Rectal smooth muscle tissue (tissue), 1 donor: Measurements from ENCODE around the gene ZNF600.
"Not testable (repeated sequence)": the region's sequence is repeated elsewhere in the genome, so short reads cannot be mapped to it uniquely, and the experiment has no call there.

ENCODE experiments used
- H3K27ac ChIP-seq: one replicate; pipeline ENCODE4 v1.7.0; 2013; ENCODE audit warnings: low read depth, low read length, inconsistent platforms
- H3K27me3 ChIP-seq: one replicate; pipeline ENCODE4 v1.7.0; 2013; ENCODE audit warnings: low read length; ENCODE audit not compliant: control insufficient read depth, insufficient read depth
- H3K36me3 ChIP-seq: one replicate; pipeline ENCODE4 v1.7.0; 2013; ENCODE audit warnings: low read length; ENCODE audit not compliant: control insufficient read depth, insufficient read depth
- H3K4me1 ChIP-seq: one replicate; pipeline ENCODE4 v1.7.0; 2013; ENCODE audit warnings: low read length; ENCODE audit not compliant: control insufficient read depth, insufficient read depth
- H3K4me3 ChIP-seq: one replicate; pipeline ENCODE4 v1.7.0; 2013; ENCODE audit warnings: low read length
- H3K9ac ChIP-seq: one replicate; pipeline ENCODE4 v1.7.0; 2013; ENCODE audit warnings: low read length

ZNF600 gene

GRCh38 chr19:52786464-52787354, at the start of gene ZNF600:
Gene ZNF600 (minus strand): TSS chr19:52786791. CDS start chr19:52778888, 7,903 bp downstream.
- H3K4me1 ChIP-seq, H3K27me3 ChIP-seq, H3K36me3 ChIP-seq: not testable (repeated sequence)
- H3K9ac ChIP-seq = peak within 1 kb of the TSS; percentile 57
- peak within 1 kb of the TSS; percentile 79 for H3K4me3 ChIP-seq
- H3K27ac ChIP-seq = peak within 1 kb of the TSS; percentile 51

DNA sequence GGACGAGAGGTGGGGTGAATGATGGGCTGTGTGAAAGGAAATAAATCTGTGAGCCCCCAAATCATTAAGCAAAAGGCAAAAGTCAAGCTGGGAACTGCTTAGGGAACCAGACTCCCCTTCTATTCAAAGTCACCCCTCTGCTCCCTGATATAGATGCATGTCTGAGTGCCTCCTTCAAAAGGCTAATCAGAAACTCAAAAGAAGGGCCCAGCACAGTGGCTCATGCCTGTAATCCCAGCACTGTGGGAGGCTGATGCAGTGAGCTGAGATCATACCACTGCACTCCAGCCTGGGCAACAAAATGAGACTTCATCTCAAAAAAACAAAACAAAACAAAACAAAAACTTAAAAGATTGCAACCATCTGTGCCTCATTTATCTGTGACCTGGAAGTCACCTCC, 47.7 kb upstream of the ZNF600 start:
- H3K27ac ChIP-seq, H3K9ac ChIP-seq, H3K36me3 ChIP-seq, H3K4me3 ChIP-seq, H3K27me3 ChIP-seq, H3K4me1 ChIP-seq: not testable (repeated sequence)

GRCh38 chr19:52833541-52833940, 47.0 kb upstream of the ZNF600 start:
- H3K9ac ChIP-seq, H3K4me3 ChIP-seq, H3K27ac ChIP-seq, H3K27me3 ChIP-seq, H3K36me3 ChIP-seq, H3K4me1 ChIP-seq: not testable (repeated sequence)

GRCh38 chr19:52829866-52830265, 43.3 kb upstream of the ZNF600 start:
- not testable (repeated sequence) for H3K9ac ChIP-seq, H3K36me3 ChIP-seq

DNA sequence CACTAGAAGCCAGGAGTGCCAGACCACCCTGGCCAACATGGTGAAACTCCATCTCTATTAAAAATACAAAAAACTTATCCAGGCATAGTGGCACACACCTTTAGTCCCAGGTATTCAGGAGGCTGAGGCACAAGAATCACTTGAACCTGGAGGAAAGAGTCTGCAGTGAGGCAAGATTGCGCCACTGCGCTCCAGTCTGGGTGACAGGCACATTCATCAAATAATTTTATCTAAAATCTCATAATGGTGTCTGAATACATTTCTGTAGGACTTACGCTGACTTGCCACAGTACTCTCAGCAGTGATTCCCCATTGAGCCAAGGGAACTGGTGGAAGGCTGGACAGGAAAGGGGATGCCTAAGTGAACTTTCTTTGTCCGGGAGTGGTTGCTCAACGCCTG, 39.2 kb upstream of the ZNF600 start:
- no peak overlapping the region for H3K27ac ChIP-seq
- H3K9ac ChIP-seq = no peak overlapping the region
- no peaks in the 10 kb centered on the region for H3K36me3 ChIP-seq
- no peaks in the 10 kb centered on the region for H3K27me3 ChIP-seq
- H3K4me1 ChIP-seq = no peaks in the 10 kb centered on the region
- H3K4me3 ChIP-seq = no peak overlapping the region

More at GRCh38 chr19:52829866-52830265, 43.3 kb upstream of the ZNF600 start:
- H3K4me1 ChIP-seq, H3K27me3 ChIP-seq, H3K27ac ChIP-seq, H3K4me3 ChIP-seq: not testable (repeated sequence)

DNA sequence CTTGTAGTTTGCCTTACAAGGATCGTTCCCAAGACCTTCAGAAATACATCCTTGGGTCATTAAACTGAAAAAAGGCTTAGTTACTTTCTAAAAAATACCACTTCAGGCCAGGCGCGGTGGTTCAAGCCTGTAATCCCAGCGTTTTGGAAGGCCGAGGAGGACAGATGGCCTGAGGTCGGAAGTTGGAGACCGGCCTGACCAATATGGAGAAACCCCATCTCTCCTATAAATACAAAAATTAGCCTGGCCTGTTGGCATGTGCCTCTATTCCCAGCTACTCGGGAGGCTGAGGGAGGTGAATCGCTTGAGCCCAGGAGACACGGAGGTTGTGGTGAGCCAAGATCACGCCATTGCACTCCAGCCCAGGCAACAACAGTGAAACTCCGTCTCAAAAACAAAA, 37.1 kb upstream of the ZNF600 start:
- Histone ChIP-seq H3K4me3 (no peak overlapping the region), H3K27me3 (no peaks in the 10 kb centered on the region), H3K9ac (no peak overlapping the region), H3K36me3 (no peaks in the 10 kb centered on the region), H3K27ac (no peak overlapping the region), H3K4me1 (no peaks in the 10 kb centered on the region)

DNA sequence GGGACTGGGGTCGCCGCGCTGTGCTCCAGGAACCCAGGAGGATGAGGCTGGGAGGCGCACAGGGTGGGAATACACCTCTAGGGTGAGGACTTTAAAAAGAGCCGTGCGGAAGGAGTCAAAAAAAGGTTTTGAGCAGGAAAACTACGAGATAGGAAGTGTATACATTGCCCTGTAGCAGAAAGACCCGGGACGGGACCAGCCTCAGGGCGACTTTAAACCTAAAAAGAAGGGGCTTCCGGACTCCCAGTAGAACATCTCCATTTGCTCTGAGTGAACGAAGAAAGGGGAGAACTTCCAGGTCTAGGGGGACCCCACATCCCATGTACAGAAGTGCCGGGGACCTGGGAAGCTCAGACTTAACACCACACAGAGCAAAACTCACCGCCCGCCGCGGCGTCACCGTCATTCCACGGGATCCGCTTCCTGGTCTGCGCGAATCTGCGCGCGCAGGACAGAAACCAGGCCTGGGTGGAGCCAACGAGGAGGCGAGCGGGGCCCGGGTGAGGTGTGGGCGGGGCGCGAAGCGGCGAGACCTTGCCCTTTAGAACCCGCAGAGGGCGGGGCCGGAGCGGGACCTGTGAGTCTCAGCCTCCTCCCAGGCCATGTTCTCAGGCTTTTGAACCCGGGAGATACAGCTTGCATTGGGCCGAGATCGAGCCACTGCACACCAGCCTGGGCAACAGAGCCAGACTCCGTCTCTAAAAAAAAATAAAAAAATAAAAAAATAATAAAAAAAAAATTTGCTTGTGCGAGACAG, 34.8 kb upstream of the ZNF600 start, which contains the start of gene ZNF28:
Gene ZNF28 (minus strand): TSS at position 430 of the 757 bp plus-strand sequence. CDS start 3,675 bp downstream, outside the sequence.
- H3K27me3 ChIP-seq, H3K27ac ChIP-seq, H3K4me1 ChIP-seq, H3K36me3 ChIP-seq: not testable (repeated sequence)
- Histone ChIP-seq H3K9ac (peak within 1 kb of the TSS; percentile 61), H3K4me3 (peak within 1 kb of the TSS; percentile 61)

DNA sequence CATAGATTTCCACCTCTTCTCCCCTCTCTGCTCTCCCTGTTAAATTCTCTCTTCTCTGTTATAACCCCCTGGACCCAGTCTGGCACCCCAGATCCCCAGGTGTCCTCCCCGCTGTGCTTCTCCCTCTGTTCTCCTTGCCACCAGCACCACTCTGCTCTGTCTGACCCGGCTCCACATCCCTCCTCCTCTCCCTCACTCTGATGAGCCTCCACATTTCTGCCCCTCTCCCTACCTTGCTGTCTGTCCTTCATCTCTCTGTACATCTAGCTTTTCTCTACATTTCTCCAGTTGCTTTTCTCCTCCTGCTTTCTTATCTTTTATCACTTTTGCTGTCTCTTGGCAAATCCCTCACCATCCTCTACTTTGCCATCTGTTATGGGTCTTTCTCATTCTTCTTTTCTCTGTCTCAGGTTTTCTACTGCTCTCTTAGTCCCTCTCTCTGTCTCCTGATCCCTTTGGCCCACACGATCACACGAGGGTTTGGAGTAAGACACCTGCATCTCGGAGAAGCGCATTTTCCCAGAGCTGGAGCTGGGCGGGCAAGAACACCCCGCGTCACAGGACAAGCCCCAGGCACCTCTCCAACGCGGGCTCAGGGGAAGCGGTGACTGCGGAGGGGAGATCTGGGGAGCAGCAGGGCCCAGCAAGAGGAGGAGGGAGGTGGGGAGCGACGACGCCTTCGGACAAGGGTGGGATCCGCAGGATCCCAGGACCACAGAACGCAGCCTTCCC, 34.0 kb upstream of the ZNF600 start:
- H3K4me3 ChIP-seq = peak overlapping the region; percentile 61
- H3K4me1 ChIP-seq, H3K27ac ChIP-seq, H3K27me3 ChIP-seq, H3K36me3 ChIP-seq: not testable (repeated sequence)
- peak overlapping the region; percentile 61 for H3K9ac ChIP-seq

DNA sequence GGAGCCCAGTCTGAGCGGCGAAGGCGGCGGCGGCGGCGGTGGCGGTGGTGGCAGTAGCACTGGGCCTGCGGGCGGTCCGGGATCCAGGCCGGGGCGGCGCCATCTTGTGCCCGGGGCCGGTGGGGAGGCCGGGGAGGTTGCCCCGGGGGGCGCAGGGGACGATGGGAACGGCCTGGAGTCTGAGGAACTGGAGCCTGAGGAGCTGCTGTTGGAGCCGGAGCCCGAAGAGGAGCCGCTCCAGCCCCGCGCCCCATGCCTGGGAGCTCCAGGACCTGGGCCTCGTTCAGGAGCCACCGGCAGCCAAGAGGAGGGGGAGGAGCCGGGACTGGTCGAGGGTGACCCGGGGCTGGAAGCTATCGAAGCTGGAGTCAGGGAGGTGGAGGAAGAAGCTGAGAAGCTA, 23.2 kb upstream of the ZNF600 start:
- Histone ChIP-seq H3K4me1 (no peaks in the 10 kb centered on the region), H3K9ac (no peak overlapping the region), H3K27ac (no peak overlapping the region), H3K4me3 (no peak overlapping the region), H3K27me3 (no peaks in the 10 kb centered on the region), H3K36me3 (peaks cover 4% of the 10 kb centered on the region)

DNA sequence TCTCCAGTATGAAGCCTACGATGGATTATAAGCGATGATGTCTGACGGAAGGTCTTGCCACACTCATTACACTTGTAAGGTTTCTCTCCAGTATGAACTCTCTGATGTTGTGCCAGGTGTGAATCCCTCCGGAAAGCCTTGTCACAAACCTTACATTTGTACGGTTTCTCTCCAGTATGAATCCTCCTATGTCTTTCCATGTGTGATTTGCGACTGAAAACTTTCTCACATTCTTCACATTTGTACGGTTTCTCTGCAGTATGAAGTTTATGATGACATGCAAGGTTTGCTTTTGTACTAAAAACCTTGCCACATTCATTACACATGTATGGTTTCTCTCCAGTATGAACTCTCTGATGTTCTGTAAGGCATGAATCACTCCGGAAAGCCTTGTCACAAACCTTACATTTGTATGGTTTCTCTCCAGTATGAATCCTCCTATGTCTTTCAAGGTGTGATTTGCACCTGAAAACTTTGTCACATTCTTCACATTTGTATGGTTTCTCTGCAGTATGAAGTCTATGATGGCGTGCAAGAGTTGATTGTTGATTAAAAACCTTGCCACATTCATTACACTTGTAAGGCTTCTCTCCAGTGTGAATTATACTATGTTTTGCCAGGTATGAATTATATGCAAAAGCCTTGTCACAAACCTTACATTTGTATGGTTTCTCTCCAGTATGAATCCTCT, 13.5 kb upstream of the ZNF600 start:
- not testable (repeated sequence) for H3K9ac ChIP-seq, H3K27ac ChIP-seq, H3K4me1 ChIP-seq, H3K4me3 ChIP-seq, H3K27me3 ChIP-seq
- H3K36me3 ChIP-seq = peaks cover 26% of the 10 kb centered on the region

DNA sequence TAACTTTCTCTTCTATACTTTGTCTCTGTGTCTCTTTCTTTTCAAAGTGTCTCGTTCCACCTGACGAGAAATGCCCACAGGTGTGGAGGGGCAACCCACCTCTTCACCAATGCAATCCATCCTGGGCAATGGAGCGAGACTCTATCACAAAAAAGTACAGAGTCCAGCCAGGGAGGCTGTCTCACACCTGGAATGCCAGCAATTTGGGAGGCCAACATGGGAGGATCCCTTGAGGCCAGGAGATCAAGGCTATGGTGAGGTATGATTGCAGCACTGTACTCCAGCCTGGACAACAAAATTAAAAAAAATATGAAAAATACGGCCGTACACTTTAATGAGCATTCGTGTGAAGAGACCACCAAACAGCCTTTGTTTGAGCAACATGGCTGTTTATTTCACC, 2.8 kb upstream of the ZNF600 start:
- Histone ChIP-seq H3K9ac (no peak overlapping the region), H3K27me3 (no peaks in the 10 kb centered on the region), H3K36me3 (no peaks in the 10 kb centered on the region), H3K4me1 (no peaks in the 10 kb centered on the region), H3K27ac (no peak overlapping the region), H3K4me3 (no peak overlapping the region)

GRCh38 chr19:52786078-52786463, 520 bp downstream of the ZNF600 start:
- peak overlapping the region; percentile 57 for H3K9ac ChIP-seq
- H3K4me3 ChIP-seq = peak overlapping the region; percentile 79
- no peaks in the 10 kb centered on the region for H3K27me3 ChIP-seq
- H3K36me3 ChIP-seq = no peaks in the 10 kb centered on the region
- peak overlapping the region; percentile 51 for H3K27ac ChIP-seq
- H3K4me1 ChIP-seq = no peaks in the 10 kb centered on the region
